CD4-positive, alpha-beta T cell treated with Interleukin-1 beta for 1 hour (primary cell): ENCODE results near the gene OXLD1.
A peak's percentile ranks its signal among the peaks of the same experiment; 100 is the strongest.

Experiments used
- DNase-seq, 2 donors: peaks; one replicate each; pipeline ENCODE4 v3.0.0-alpha.2; 2020 to 2022

Gene OXLD1

GRCh38 chr17:81701288-81702071 is 35.1 kb upstream of the OXLD1 start:
- no peak for DNase-seq

- no peak for DNase-seq
These were observed 34.2 kb upstream of the OXLD1 start for GRCh38 chr17:81700353-81701287.

- DNase-seq = no peak
These were observed 31.0 kb upstream of the OXLD1 start for GRCh38 chr17:81697261-81698044.

DNA sequence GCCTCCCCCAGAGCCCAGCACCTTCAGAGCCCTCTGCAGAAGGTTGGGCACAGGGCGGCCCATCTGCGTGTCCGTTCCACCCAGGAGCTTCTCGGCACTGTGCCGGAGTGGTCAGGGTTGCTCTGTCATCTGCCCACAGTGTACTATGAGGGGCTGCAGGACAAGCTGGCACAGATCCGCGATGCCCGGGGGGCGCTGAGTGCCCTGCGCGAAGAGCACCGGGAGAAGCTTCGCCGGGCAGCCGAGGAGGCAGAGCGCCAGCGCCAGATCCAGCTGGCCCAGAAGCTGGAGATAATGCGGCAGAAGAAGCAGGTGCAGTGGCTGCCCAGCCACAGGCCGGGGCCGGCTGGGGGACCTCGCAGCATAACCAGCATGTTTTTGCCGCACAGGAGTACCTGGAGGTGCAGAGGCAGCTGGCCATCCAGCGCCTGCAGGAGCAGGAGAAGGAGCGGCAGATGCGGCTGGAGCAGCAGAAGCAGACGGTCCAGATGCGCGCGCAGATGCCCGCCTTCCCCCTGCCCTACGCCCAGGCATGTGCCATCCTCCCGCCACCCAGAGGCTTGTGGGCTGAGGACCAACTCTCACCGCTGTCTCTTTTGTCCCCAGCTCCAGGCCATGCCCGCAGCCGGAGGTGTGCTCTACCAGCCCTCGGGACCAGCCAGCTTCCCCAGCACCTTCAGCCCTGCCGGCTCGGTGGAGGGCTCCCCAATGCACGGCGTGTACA is 30.0 kb upstream of the OXLD1 start:
- no peak for DNase-seq

GRCh38 chr17:81695801-81696200 is 29.4 kb upstream of the OXLD1 start:
- no peak for DNase-seq

GRCh38 chr17:81695211-81695610 is 28.8 kb upstream of the OXLD1 start:
- DNase-seq = no peak

GRCh38 chr17:81694810-81695209 is 28.4 kb upstream of the OXLD1 start:
- no peak for DNase-seq

DNA sequence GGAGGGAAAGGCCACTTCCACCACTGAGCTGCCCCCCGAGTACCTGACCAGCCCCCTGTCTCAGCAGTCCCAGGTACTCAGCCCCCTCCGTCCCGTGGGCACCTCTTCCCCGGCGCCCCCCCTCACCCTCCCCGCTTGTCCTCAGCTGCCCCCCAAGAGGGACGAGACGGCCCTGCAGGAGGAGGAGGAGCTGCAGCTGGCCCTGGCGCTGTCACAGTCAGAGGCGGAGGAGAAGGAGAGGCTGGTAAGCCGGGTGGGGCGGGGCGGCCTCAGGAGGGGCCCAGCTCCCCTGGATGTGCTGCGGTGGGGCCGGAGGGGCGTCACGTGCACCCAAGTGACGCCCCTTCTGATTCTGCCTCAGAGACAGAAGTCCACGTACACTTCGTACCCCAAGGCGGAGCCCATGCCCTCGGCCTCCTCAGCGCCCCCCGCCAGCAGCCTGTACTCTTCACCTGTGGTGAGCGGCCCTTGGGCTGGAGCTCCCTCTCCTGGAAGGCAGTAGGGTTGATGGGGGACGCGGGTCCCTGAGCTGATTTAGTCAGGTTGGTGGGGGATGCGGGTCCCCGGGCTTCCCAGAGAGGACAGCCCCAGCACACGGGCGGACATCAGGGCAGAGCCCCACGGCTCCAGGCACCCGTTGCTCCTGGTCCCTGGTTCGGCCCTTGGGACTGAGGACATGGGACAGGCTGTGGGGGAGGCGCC is 27.3 kb upstream of the OXLD1 start:
- DNase-seq = no peak

DNA sequence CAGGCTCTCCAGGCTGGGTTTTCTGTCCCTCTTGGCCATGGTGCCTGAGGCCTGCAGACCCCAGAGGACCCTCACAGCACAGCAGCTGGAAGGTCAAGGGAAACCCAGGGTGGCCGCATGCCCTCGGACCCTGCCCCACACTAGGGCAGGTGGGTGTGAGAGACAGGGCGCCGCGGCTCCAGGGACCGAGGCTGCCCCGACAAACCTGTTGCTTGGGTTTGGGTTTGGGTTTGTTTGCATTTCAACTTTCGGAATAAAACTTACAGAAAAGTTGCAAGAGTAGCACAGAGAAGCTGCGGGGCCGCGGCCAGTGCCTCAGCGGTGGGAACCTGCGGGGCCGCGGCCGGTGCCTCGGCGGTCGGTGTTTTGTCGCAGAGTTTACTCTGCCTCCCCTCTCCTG is 25.2 kb upstream of the OXLD1 start:
- no peak for DNase-seq

GRCh38 chr17:81691196-81691595 is 24.8 kb upstream of the OXLD1 start:
- no peak for DNase-seq

- no peak for DNase-seq
These were observed 24.1 kb upstream of the OXLD1 start for GRCh38 chr17:81690549-81690948.

GRCh38 chr17:81690066-81690465 is 23.7 kb upstream of the OXLD1 start:
- DNase-seq = no peak

GRCh38 chr17:81688616-81689015 is 22.2 kb upstream of the OXLD1 start:
- no peak for DNase-seq

GRCh38 chr17:81687770-81688541 is 21.6 kb upstream of the OXLD1 start:
- DNase-seq = no peak

- DNase-seq = no peak
These were observed 20.2 kb upstream of the OXLD1 start for GRCh38 chr17:81686614-81687013.

DNA sequence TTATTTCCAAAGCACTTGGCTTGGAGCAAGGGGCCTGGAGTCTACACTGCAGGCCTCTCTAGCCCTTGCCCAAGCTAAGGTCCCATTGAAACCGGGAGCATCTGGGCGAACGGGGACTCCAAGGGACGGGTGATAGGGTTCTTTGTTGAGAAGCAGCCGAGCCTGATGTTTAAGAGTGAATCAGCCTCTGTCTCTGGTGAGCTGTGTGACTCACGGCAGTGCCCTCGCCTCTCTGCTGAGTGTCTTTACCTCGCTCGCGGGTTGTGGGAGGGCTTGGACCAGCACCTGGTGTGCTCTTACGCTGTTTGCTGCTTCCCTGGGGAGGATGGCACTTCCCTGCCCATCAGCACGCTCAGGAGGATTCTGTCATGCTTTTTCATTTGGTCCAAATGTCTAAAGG is 18.7 kb upstream of the OXLD1 start:
- DNase-seq = no peak

GRCh38 chr17:81684442-81684911 is 18.1 kb upstream of the OXLD1 start:
- DNase-seq = peak in 1 of 2 donors; percentile 56

DNA sequence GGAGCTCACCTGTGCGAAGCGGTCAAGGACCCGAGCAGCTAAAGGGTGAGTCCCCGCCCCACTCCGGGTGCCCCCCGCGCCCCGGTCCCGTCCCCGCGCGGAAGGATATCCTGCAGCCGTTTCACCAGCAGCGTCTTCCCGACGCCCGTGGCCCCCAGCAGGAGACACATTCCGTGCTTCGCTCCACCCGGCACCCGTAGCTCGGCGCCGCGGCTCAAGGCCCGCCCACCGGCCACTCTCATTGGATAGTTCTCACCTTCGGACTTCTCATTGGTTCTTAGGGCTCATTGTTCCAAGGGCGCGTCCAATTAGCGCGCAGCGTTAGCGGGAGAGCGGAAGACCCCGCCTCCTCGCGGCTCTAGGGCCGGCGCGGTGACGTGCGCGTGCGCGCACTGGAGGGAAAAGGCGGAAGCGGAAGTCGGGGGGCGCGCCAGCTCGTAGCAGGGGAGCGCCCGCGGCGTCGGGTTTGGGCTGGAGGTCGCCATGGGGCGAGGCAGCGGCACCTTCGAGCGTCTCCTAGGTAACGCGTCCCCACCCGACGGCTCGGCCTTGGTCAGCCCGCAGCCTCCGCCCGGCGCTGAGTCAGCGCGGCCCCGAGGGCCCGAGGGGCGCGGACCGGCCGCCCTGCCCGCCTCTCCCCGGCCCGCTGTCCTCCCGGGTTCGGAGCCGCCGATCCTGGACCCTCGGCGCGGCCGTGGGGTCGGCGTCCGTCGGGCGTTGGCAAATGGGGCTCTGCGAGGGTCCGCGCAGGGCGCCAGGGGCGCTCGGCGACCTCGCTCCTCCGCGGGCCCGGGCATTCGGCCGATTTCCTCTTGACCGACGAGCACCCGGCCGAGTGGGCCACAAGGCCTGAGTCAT is 17.4 kb upstream of the OXLD1 start, which contains the start of the genes ARL16 and HGS:
Gene ARL16 (minus strand): TSS at position 214 of the 858 bp plus-strand sequence. CDS start 44 bp downstream, at position 170.
Gene HGS (plus strand): TSS at position 428 of the 858 bp plus-strand sequence. CDS start 56 bp downstream, at position 484.
- DNase-seq = peak; percentile 98 to 99

DNA sequence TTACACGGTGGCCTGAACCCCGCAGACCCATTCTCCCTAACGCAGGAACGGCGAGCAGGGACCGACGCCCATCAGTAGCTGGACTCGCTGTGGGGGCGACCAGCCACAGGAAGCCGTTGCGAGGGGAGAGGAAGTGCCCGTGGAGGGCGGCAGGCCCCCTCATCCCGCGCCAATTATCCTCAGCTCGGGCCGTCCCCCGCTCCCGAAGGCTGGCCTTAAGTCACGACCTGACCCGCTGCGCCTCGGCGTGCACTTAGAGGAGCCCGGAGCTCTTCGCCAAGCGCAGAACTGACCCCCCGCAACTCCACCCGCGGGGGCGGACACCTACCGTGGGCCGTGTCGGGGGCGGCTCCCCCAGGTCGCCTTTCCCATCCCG is 16.8 kb upstream of the OXLD1 start:
- DNase-seq = no peak
